ENCODE data around the gene PLS1. TPM values are rescaled to one million over a fixed set of nuclear protein-coding genes. Genes with fewer than 3 reads are reported as not detected.

The PLS1 gene
- polyA plus RNA-seq, 2 of the 4 experiments (the other 2 are of a cell fraction), result 18.5 to 78.1 TPM

DNA sequence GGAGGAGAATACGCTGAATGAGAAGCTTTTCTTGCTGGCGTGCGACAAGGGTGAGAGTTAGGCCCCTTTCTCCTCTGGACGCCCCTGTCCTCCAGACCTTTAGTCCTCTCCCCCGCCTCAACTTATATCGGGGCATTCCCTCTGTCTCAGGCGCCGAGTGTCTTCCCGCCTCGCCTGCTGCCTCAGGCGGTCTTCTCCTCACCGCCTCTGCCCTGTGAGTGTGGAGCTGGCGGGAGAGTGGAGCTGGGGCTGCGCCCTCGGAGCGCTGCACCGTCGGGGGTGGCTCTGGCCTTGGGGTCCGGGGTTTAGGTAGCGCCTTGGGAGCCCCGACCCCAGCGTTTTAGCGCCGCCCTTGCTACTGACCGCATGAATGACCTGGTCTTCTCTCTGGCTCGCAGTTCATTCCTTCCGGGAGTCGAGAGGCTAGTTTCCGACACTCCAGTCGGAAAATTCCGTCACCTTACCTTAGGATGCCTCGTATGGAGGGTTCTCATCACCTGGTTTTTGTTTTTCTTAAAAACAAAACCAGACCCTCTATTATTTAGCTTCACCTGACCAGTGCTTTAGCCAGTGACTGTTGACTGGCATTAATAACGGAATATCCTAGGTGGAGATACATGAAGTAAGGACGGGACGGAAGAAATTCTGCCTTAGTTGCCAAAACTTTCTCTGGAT, 128.6 kb downstream of the PLS1 start:
- no peak for FAIRE-seq
- H3K9me3 ChIP-seq, result no peaks in the 10 kb centered on the region
- peak overlapping the region; percentile 89 for H3K4me3 ChIP-seq
- peak; percentile 79 to 86 for ATAC-seq
- POLR2A ChIA-PET, result interaction anchor here (0.8 to 2.0 kb wide), 4 partner anchors 8 to 152 kb away, joined by 3 to 19 read pairs (median 4); partner anchors contain the start of gene PLS1
- peak; percentile 37 to 78 for DNase-seq (ENCODE audit: low read depth in 1 of 2, low spot score in 1 of 2)
- CTCF ChIA-PET, result interaction anchor here (1.0 to 2.7 kb wide), 7 partner anchors 8 to 140 kb away, joined by 3 to 12 read pairs (median 4); no protein-coding TSS in a partner anchor
- peaks cover 14% of the 10 kb centered on the region for H3K4me1 ChIP-seq
- peak overlapping the region; percentile 95 to 96 for H3K27ac ChIP-seq
- peak overlapping the region; percentile 84 for H3K4me2 ChIP-seq
- WGBS (ENCODE audit: missing lambda C conversion rate), result under 1% methylated on average over 35 of the region's 35 CpGs
- TF ChIP-seq BHLHE40 (IDR thresholded peaks at IDR 0.05; ENCODE audit: low read depth, low read length) (no peak), ATOH8 (CRISPR knock-in tag; IDR thresholded peaks at IDR 0.05; ENCODE audit: low read depth) (no peak), MAFK (IDR thresholded peaks at IDR 0.05; ENCODE audit: partially characterized antibody) (no peak), HES2 (IDR thresholded peaks at IDR 0.05) (no peak), FOSB (CRISPR knock-in tag; IDR thresholded peaks at IDR 0.05) (no peak), POLR2A (IDR thresholded peaks at IDR 0.05; ENCODE audit: low read length) (no peak), RCOR1 (IDR thresholded peaks at IDR 0.05; ENCODE audit: low read depth, low read length) (no peak), FOXS1 (CRISPR knock-in tag; IDR thresholded peaks at IDR 0.05) (no peak), POLR2AphosphoS2 (conservative IDR thresholded peaks at IDR 0.05; ENCODE audit: low read length) (no peak), REST (IDR thresholded peaks at IDR 0.05) (no peak; the same call in 1 of the 2 replicates), TFCP2L1 (CRISPR knock-in tag; IDR thresholded peaks at IDR 0.05) (no peak), RFX5 (IDR thresholded peaks at IDR 0.05) (no peak), MYC (IDR thresholded peaks at IDR 0.05; ENCODE audit: borderline replicate concordance, low read length) (no peak; the same call in 1 of the 2 replicates), FOSL2 (IDR thresholded peaks at IDR 0.05) (no peak), FOSL2 (CRISPR knock-in tag; IDR thresholded peaks at IDR 0.05) (no peak), CBX2 (IDR thresholded peaks at IDR 0.05; ENCODE audit: borderline replicate concordance, low read depth) (no peak), CEBPB (IDR thresholded peaks at IDR 0.05) (no peak), KDM1A (IDR thresholded peaks at IDR 0.05; ENCODE audit: low read depth) (no peak), MAZ (IDR thresholded peaks at IDR 0.05; ENCODE audit: borderline replicate concordance, low read depth, low read length) (no peak), CHD2 (IDR thresholded peaks at IDR 0.05; ENCODE audit: low read length, partially characterized antibody) (no peak), HDAC2 (IDR thresholded peaks at IDR 0.05) (no peak), USF2 (IDR thresholded peaks at IDR 0.05) (no peak), EHF (CRISPR knock-in tag; IDR thresholded peaks at IDR 0.05) (no peak), E2F6 (IDR thresholded peaks at IDR 0.05; ENCODE audit: borderline replicate concordance, low read depth) (peak; percentile 50; the same call in 1 of the 2 replicates), SREBF2 (IDR thresholded peaks at IDR 0.05) (no peak), MAX (IDR thresholded peaks at IDR 0.05) (no peak; the same call in 1 of the 2 replicates), CHD4 (IDR thresholded peaks at IDR 0.05; ENCODE audit: borderline replicate concordance) (no peak), ZSCAN20 (CRISPR knock-in tag; IDR thresholded peaks at IDR 0.05) (no peak), KDM5A (IDR thresholded peaks at IDR 0.05) (no peak), NFE2L2 (conservative IDR thresholded peaks at IDR 0.05; ENCODE audit: low read length) (no peak), TP53 (CRISPR knock-in tag; IDR thresholded peaks at IDR 0.05) (peak; percentile 83; the same call in 1 of the 2 replicates)
- TF ChIP-seq, protein P1, sequence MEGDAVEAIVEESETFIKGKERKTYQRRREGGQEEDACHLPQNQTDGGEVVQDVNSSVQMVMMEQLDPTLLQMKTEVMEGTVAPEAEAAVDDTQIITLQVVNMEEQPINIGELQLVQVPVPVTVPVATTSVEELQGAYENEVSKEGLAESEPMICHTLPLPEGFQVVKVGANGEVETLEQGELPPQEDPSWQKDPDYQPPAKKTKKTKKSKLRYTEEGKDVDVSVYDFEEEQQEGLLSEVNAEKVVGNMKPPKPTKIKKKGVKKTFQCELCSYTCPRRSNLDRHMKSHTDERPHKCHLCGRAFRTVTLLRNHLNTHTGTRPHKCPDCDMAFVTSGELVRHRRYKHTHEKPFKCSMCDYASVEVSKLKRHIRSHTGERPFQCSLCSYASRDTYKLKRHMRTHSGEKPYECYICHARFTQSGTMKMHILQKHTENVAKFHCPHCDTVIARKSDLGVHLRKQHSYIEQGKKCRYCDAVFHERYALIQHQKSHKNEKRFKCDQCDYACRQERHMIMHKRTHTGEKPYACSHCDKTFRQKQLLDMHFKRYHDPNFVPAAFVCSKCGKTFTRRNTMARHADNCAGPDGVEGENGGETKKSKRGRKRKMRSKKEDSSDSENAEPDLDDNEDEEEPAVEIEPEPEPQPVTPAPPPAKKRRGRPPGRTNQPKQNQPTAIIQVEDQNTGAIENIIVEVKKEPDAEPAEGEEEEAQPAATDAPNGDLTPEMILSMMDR (IDR thresholded peaks at IDR 0.05), result peak; percentile 27; the same call in 2 of the 3 replicates
- TF ChIP-seq, protein P2, sequence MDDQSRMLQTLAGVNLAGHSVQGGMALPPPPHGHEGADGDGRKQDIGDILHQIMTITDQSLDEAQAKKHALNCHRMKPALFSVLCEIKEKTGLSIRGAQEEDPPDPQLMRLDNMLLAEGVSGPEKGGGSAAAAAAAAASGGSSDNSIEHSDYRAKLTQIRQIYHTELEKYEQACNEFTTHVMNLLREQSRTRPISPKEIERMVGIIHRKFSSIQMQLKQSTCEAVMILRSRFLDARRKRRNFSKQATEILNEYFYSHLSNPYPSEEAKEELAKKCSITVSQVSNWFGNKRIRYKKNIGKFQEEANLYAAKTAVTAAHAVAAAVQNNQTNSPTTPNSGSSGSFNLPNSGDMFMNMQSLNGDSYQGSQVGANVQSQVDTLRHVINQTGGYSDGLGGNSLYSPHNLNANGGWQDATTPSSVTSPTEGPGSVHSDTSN (IDR thresholded peaks at IDR 0.05), result no peak
